Mesendoderm (in vitro differentiated cells): Measurements from ENCODE around the gene CPEB3.
"Not testable (repeated sequence)": the region's sequence is repeated elsewhere in the genome, so short reads cannot be mapped to it uniquely, and the experiment has no call there.

Experiments used
- DNase-seq: peaks from one replicate; pipeline ENCODE4 v3.0.0; 2013
- H2AK5ac ChIP-seq: 2 replicates; pipeline ENCODE4 v1.6.1; 2013; ENCODE audit warnings: low read length, inconsistent platforms
- H2BK120ac ChIP-seq: 2 replicates; pipeline ENCODE4 v1.6.1; 2013; ENCODE audit warnings: low read depth, mild to moderate bottlenecking, low read length, moderate library complexity, mixed read lengths
- H2BK15ac ChIP-seq: replicated peaks from 2 replicates; pipeline ENCODE4 v1.6.1; 2013; ENCODE audit warnings: low read depth, mild to moderate bottlenecking, moderate library complexity
- H2BK5ac ChIP-seq: 2 replicates; pipeline ENCODE4 v1.6.1; 2013; ENCODE audit warnings: low read length, inconsistent platforms
- H3K18ac ChIP-seq: 2 replicates; pipeline ENCODE4 v1.6.1; 2013; ENCODE audit warnings: mild to moderate bottlenecking, low read length, mixed read lengths
- H3K23ac ChIP-seq: one replicate; pipeline ENCODE4 v1.6.1; 2013; ENCODE audit warnings: low read length
- H3K27ac ChIP-seq: 2 replicates; pipeline ENCODE4 v1.5.1; 2013; ENCODE audit warnings: low read depth, mild to moderate bottlenecking, inconsistent platforms, low read length, moderate library complexity
- H3K27me3 ChIP-seq: 2 replicates; pipeline ENCODE4 v1.6.1; 2013; ENCODE audit warnings: low read length, control low read depth, mild to moderate bottlenecking, inconsistent platforms; ENCODE audit not compliant: insufficient read depth, poor library complexity
- H3K36me3 ChIP-seq: 2 replicates; pipeline ENCODE4 v1.6.1; 2013; ENCODE audit warnings: low read length, inconsistent platforms; ENCODE audit not compliant: control insufficient read depth, insufficient read depth
- H3K4ac ChIP-seq: one replicate; pipeline ENCODE4 v1.6.1; 2013; ENCODE audit warnings: low read depth, mild to moderate bottlenecking, low read length, moderate library complexity
- H3K4me1 ChIP-seq: 2 replicates; pipeline ENCODE4 v1.6.1; 2013; ENCODE audit warnings: low read depth, low read length, inconsistent platforms; ENCODE audit not compliant: control insufficient read depth
- H3K4me2 ChIP-seq: 2 replicates; pipeline ENCODE4 v1.6.1; 2013; ENCODE audit warnings: low read length
- H3K4me3 ChIP-seq: 2 replicates; pipeline ENCODE4 v1.5.1; 2013; ENCODE audit warnings: mild to moderate bottlenecking, low read length
- H3K56ac ChIP-seq: one replicate; pipeline ENCODE4 v1.6.1; 2013; ENCODE audit warnings: low read length
- H3K79me1 ChIP-seq: 2 replicates; pipeline ENCODE4 v1.6.1; 2013; ENCODE audit warnings: low read length, inconsistent platforms
- H3K79me2 ChIP-seq: 2 replicates; pipeline ENCODE4 v1.6.1; 2013; ENCODE audit warnings: mild to moderate bottlenecking, low read length; ENCODE audit not compliant: control insufficient read depth, insufficient read depth
- H3K9ac ChIP-seq: 2 replicates; pipeline ENCODE4 v1.6.1; 2013; ENCODE audit warnings: low read length, inconsistent platforms
- H4K5ac ChIP-seq: one replicate; pipeline ENCODE4 v1.6.1; 2013; ENCODE audit warnings: low read length
- H4K8ac ChIP-seq: one replicate; pipeline ENCODE4 v1.6.1; 2013; ENCODE audit warnings: low read depth, mild to moderate bottlenecking, control low read depth, low read length, moderate library complexity
- WGBS: extraction: QIAGEN DNeasy Blood & Tissue Kit; methylation state at CpG from one replicate; pipeline ENCODE4 v1.1.7; 2013; ENCODE audit warnings: low lambda C conversion rate, missing lambda C conversion rate; ENCODE audit not compliant: insufficient coverage; ENCODE audit errors: extremely low coverage; 5-methylcytosine and 5-hydroxymethylcytosine counted together

CPEB3 gene

DNA sequence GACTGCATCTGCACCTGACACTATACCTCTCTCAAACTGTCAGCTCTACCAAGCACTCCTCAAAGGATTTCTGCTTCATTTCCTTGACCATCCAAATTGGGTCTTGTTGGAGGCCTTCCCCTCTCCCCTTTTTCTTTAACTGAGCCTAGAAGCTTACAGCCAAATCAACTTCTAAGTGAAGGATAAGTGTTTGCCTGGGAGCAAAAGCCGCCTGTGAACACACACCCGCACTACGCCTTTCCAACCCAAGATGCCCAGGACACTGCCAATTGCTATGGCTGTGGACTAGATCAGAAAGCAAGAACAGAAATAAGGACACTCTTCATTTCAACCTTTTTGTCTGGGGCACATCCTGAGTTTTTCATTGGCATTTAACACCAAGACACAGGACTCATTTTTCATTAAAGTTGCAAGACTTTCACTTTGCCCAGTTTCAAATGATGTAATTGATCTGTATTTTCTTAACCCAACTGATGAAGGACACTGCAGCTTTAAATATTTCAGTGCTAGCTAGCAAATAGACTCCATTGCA lies 52.8 kb downstream of the CPEB3 start:
- Histone ChIP-seq H3K18ac (no peak overlapping the region), H4K8ac (no peak overlapping the region), H3K4ac (no peak overlapping the region), H2BK120ac (no peak overlapping the region), H3K56ac (no peak overlapping the region), H2BK15ac (no peak overlapping the region), H3K4me2 (no peak overlapping the region), H3K4me1 (no peaks in the 10 kb centered on the region), H4K5ac (no peak overlapping the region), H3K4me3 (no peak overlapping the region), H3K9ac (no peak overlapping the region), H3K36me3 (no peaks in the 10 kb centered on the region), H3K27ac (no peak overlapping the region), H3K79me2 (no peaks in the 10 kb centered on the region), H3K79me1 (no peaks in the 10 kb centered on the region), H3K27me3 (peaks cover 13% of the 10 kb centered on the region), H2AK5ac (no peak overlapping the region), H2BK5ac (no peak overlapping the region), H3K23ac (no peak overlapping the region)
- WGBS = no CpG with 5 or more reads among the region's 3 CpGs
- DNase-seq = no peak

DNA sequence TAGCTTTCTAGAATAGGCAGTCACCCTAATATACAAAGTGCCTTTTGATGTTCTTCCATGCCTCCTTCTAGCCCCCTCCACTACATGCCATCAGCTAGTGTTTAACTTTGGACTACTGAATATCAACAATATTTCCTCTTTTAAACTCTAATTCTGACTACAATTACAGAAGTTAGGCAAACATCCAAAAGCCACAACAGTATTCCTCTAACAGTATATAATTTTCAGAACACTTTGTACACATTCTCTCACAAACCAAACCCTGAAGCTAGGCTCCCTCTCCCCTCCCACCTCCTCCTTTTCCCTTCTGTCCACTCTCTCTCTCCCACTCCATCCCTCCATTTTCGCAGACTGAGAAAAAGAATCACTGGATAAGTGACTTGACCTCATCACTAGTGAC lies 59.7 kb downstream of the CPEB3 start:
- Histone ChIP-seq H3K4me3 (no peak overlapping the region), H3K36me3 (no peaks in the 10 kb centered on the region), H3K18ac (no peak overlapping the region), H3K9ac (no peak overlapping the region), H3K27ac (no peak overlapping the region), H3K56ac (no peak overlapping the region), H2BK15ac (no peak overlapping the region), H3K4me1 (no peaks in the 10 kb centered on the region), H3K4me2 (no peak overlapping the region), H2BK120ac (no peak overlapping the region), H4K8ac (no peak overlapping the region), H3K23ac (no peak overlapping the region), H2AK5ac (no peak overlapping the region), H3K27me3 (no peaks in the 10 kb centered on the region), H3K4ac (no peak overlapping the region), H2BK5ac (no peak overlapping the region), H3K79me2 (no peaks in the 10 kb centered on the region), H4K5ac (no peak overlapping the region), H3K79me1 (no peaks in the 10 kb centered on the region)
- no peak for DNase-seq
- no CpG with 5 or more reads among the region's 1 CpG for WGBS

DNA sequence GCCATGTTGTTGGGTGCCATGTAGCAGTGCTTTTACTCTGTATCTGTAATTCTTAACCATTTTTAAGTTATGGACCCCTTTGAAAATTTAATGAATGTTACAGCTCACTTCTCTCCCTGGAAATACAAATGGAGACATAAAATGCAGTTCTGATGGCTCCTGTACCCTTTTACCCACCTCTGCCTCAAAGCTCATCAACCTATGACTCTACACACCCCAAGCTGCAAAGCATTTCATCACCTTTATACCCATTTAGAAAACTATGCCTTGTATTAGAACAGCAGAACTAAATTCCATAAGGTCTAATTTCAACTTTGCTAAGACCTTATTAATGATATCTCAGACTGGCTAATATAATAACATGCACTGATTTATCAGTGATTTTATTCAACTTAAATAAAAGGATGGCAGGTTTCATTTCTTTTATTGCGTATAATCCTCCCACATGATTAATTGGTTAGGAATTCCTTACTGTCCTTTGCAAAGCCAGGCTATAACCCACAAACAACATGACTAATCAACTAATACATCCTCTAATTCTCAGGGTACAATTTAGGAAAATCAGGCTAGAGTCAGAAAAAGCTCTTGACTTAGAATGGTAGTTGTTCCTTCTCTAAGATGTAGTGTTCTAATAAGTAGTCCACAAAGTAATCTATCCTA lies 68.1 kb downstream of the CPEB3 start:
- Histone ChIP-seq H2AK5ac (no peak overlapping the region), H3K27ac (no peak overlapping the region), H3K9ac (no peak overlapping the region), H3K4ac (no peak overlapping the region), H3K56ac (no peak overlapping the region), H3K79me1 (no peaks in the 10 kb centered on the region), H3K27me3 (no peaks in the 10 kb centered on the region), H4K5ac (no peak overlapping the region), H3K36me3 (no peaks in the 10 kb centered on the region), H3K18ac (no peak overlapping the region), H3K4me3 (no peak overlapping the region), H3K4me2 (no peak overlapping the region), H4K8ac (no peak overlapping the region), H2BK15ac (no peak overlapping the region), H3K4me1 (no peaks in the 10 kb centered on the region), H2BK5ac (no peak overlapping the region), H3K23ac (no peak overlapping the region), H2BK120ac (no peak overlapping the region), H3K79me2 (no peaks in the 10 kb centered on the region)
- WGBS = no CpG with 5 or more reads among the region's 1 CpG
- DNase-seq = no peak

DNA sequence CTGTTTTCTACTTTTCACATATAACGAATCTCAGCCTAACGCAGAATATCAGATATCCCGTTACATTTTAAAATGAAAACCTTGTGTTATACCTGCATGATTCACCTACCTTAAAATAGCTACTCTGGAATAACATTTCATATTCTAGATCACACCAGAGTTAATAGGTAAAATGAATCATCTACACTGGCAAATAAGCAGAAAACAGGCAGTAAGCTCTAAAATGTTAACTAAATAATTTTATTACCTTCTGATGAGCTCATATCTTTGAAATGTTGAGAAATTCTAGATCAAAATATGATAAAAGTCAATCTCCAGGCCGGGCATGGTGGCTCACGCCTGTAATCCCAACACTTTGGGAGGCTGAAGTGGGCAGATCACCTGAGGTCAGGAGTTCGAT lies 71.3 kb downstream of the CPEB3 start:
- no peak overlapping the region for H2BK5ac ChIP-seq
- no peaks in the 10 kb centered on the region for H3K79me2 ChIP-seq
- H2BK120ac ChIP-seq = no peak overlapping the region
- H3K9ac ChIP-seq = no peak overlapping the region
- H2AK5ac ChIP-seq = no peak overlapping the region
- no CpG with 5 or more reads among the region's 6 CpGs for WGBS
- H3K4me3 ChIP-seq = no peak overlapping the region
- H3K27ac ChIP-seq = no peak overlapping the region
- H3K4me2 ChIP-seq = no peak overlapping the region
- H2BK15ac ChIP-seq = no peak overlapping the region
- DNase-seq = no peak
- H3K4me1 ChIP-seq = no peaks in the 10 kb centered on the region
- H3K23ac ChIP-seq = no peak overlapping the region
- no peaks in the 10 kb centered on the region for H3K36me3 ChIP-seq
- H4K8ac ChIP-seq = no peak overlapping the region
- no peaks in the 10 kb centered on the region for H3K79me1 ChIP-seq
- no peak overlapping the region for H3K18ac ChIP-seq
- H4K5ac ChIP-seq = no peak overlapping the region
- no peak overlapping the region for H3K4ac ChIP-seq
- H3K56ac ChIP-seq = no peak overlapping the region
- H3K27me3 ChIP-seq = no peaks in the 10 kb centered on the region

- Histone ChIP-seq H2AK5ac (no peak overlapping the region), H3K4me2 (no peak overlapping the region), H2BK15ac (no peak overlapping the region), H3K9ac (no peak overlapping the region), H3K79me2 (no peaks in the 10 kb centered on the region), H3K18ac (no peak overlapping the region), H2BK120ac (no peak overlapping the region), H3K56ac (no peak overlapping the region), H4K5ac (no peak overlapping the region), H3K4me3 (no peak overlapping the region), H3K27ac (no peak overlapping the region), H2BK5ac (no peak overlapping the region), H3K27me3 (no peaks in the 10 kb centered on the region), H3K4ac (no peak overlapping the region), H3K4me1 (no peaks in the 10 kb centered on the region), H3K79me1 (no peaks in the 10 kb centered on the region), H4K8ac (no peak overlapping the region), H3K23ac (no peak overlapping the region), H3K36me3 (no peaks in the 10 kb centered on the region)
- no CpG with 5 or more reads among the region's 3 CpGs for WGBS
- DNase-seq = no peak
These were observed 72.3 kb downstream of the CPEB3 start for GRCh38 chr10:92218569-92218968.

- WGBS = no CpG with 5 or more reads among the region's 12 CpGs
- H3K4me2 ChIP-seq, H3K4ac ChIP-seq, H3K9ac ChIP-seq, H3K56ac ChIP-seq, H3K79me1 ChIP-seq, H3K23ac ChIP-seq, H3K27me3 ChIP-seq, H4K5ac ChIP-seq, H3K79me2 ChIP-seq, H4K8ac ChIP-seq, H3K4me3 ChIP-seq, H3K4me1 ChIP-seq, H2BK120ac ChIP-seq, H2BK15ac ChIP-seq, H2BK5ac ChIP-seq, H3K18ac ChIP-seq, H3K36me3 ChIP-seq, H2AK5ac ChIP-seq, H3K27ac ChIP-seq: not testable (repeated sequence)
- peak; percentile 79 for DNase-seq
These were observed 74.3 kb downstream of the CPEB3 start for GRCh38 chr10:92216608-92217007.
